Right lobe of liver (tissue), 6 donors: ENCODE results near the gene CELA3A. TPM values are rescaled to one million over a fixed set of nuclear protein-coding genes. Genes with fewer than 3 reads are reported as not detected.

Experiments used
- ATAC-seq, 4 donors: fragments of 200-7000 bp; cut with Tn5 transposase; one replicate each; pipeline ENCODE4 v1.9.1; 2020; ENCODE audit warnings: mild to moderate bottlenecking in 4 of 4, moderate library complexity in 4 of 4
- DNase-seq, 3 donors: peaks; one replicate each; pipeline ENCODE4 v3.0.0-alpha.2; 2020
- H3K27ac ChIP-seq, 3 donors: fragments of 200-600 bp; one replicate each; pipeline ENCODE4 v1.8.0; 2022
- H3K27me3 ChIP-seq, 2 donors: fragments of 200-600 bp; one replicate each; pipeline ENCODE4 v1.8.0; 2022
- H3K36me3 ChIP-seq, 4 donors: fragments of 200-600 bp; sonication (generic) in 1 of 4; one replicate each; pipeline versions ENCODE4 v1.5.1 to v1.8.0; 2017 to 2022; ENCODE audit warnings: control low read depth in 1 of 4
- H3K4me1 ChIP-seq, 4 donors: fragments of 200-600 bp; sonication (generic) in 1 of 4; one replicate each; pipeline versions ENCODE4 v1.5.1 to v1.8.0; 2017 to 2022; ENCODE audit warnings: control low read depth in 1 of 4
- H3K4me3 ChIP-seq, 3 donors: fragments of 200-600 bp; one replicate each; pipeline ENCODE4 v1.8.0; 2022
- H3K9me3 ChIP-seq, 4 donors: fragments of 200-600 bp; sonication (generic) in 1 of 4; one replicate each; pipeline versions ENCODE4 v1.5.1 to v1.8.0; 2017 to 2022; ENCODE audit warnings: control low read depth in 1 of 4
- CTCF ChIP-seq, 4 donors: fragments of 200-600 bp in 3 of 4; fragments of 450-650 bp in 1 of 4; IDR thresholded peaks; one replicate each; pipeline versions ENCODE4 v1.5.1 to v1.8.0; 2016 to 2022; ENCODE audit warnings: antibody characterized with exemption in 4 of 4, mild to moderate bottlenecking in 2 of 4
- POLR2A ChIP-seq: fragments of 450-650 bp; IDR thresholded peaks from one replicate; pipeline ENCODE4 v1.6.1; 2017; ENCODE audit warnings: antibody characterized with exemption, mild to moderate bottlenecking
- WGBS: methylation state at CpG from one replicate; pipeline ENCODE4 v1.1.6; 2018; ENCODE audit warnings: low coverage, low lambda C conversion rate; ENCODE audit not compliant: insufficient coverage; ENCODE audit errors: missing lambda C conversion rate; 5-methylcytosine and 5-hydroxymethylcytosine counted together
- intact Hi-C, 2 donors: fragments of 100-400 bp; cut with DNase I; formaldehyde crosslinking; loops; one replicate each; pipeline versions ENCODE4 v1.11.2 to v1.14.1; 2022
- total RNA-seq, 6 experiments: library from RNA; depleted of rRNA in 2 of 6; stranded (reverse); fragments of >200 nt in 2 of 6; fragmentation: NEBNext Ultra II Directional in 3 of 6; extraction: Animal tissue kit (Norgen Biotek cat#: 25700) in 3 of 6; gene quantifications; one replicate each; pipeline versions ENCODE4 v1.1.0 to v1.2.4, GENCODE V29; 2016 to 2023
- donor health status: DM: no; HTN: yes; CAD: no.
- donor health status: DM: no; HTN: no; CAD: no.
- donor health status: DM: no; HTN: no; CAD: no.
- donor health status: DM: no; HTN: yes; CAD: no.
- donor health status: DM: no; HTN: yes; CAD: no.

Gene CELA3A
- total RNA-seq, 6 experiments from 2014 or later = 0.22 TPM; not detected in 5

DNA sequence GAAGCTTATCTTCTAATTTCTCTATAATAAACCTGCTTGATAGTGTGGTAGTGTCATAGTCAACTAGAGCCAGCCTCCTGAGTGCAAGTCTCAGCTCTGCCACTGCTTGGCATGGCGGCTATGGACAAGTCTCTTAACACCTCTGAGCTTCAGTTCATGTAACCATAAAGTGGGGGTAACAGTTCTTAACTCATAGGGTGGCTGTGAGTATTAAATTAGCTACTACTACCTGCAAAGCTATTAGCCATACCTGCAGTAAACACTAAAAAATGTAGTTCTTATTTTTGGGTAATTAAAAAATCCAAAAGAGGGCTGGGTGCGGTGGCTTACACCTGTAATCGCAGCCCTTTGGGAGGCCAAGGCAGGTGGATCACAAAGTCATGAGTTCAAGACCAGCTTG lies 48.9 kb downstream of the CELA3A start:
- Histone ChIP-seq H3K36me3 (no peaks in the 10 kb centered on the region), H3K4me3 (no peak overlapping the region), H3K4me1 (peaks cover 0 to 12% (median 3%) of the 10 kb centered on the region in 4 donors), H3K9me3 (no peaks in the 10 kb centered on the region), H3K27ac (no peak overlapping the region), H3K27me3 (no peaks in the 10 kb centered on the region)
- intact Hi-C loops = no loop called here
- no peak for DNase-seq
- WGBS = 100% methylated on average over 2 of the region's 3 CpGs
- no peak for ATAC-seq
- no peak for TF ChIP-seq POLR2A
- TF ChIP-seq CTCF (IDR thresholded peaks at IDR 0.05) = no peak

DNA sequence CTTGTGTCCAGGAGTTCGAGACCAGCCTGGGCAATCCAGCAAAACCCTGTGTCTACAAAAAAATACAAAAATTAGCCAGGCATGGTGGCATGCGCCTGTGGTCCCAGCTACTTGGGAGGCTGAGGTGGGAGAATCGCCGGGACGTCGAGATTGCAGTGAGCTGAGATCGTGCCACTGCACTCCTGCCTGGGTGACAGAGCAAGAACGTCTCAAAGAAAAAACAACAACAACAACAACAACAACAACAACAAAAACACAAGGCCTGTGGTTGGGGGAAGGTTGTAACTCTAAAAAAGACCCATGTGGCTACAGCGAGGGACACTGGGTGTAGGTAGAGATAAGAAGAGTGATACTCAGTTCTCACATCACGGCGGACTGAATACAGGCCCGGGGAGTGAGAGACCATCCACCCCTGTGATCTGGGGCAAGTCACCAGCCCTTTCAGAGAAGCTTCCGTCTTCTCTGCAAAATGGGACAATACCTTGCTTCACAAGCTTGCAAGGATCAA lies 50.2 kb downstream of the CELA3A start:
- Histone ChIP-seq H3K36me3 (no peaks in the 10 kb centered on the region), H3K27me3 (no peaks in the 10 kb centered on the region), H3K4me1 (peaks cover 0 to 26% (median 9%) of the 10 kb centered on the region in 4 donors), H3K9me3 (no peaks in the 10 kb centered on the region), H3K27ac (no peak overlapping the region), H3K4me3 (no peak overlapping the region)
- intact Hi-C loops = no loop called here
- 83% methylated on average over 4 of the region's 13 CpGs for WGBS
- no peak for ATAC-seq
- DNase-seq = no peak
- no peak for TF ChIP-seq POLR2A
- no peak for TF ChIP-seq CTCF (IDR thresholded peaks at IDR 0.05)

- peak; percentile 97 for TF ChIP-seq POLR2A
- TF ChIP-seq CTCF (IDR thresholded peaks at IDR 0.05) = no peak
- peak; percentile 97 to 98 (median 98) for DNase-seq
- no peaks in the 10 kb centered on the region for H3K9me3 ChIP-seq
- ATAC-seq = peak; percentile 95 to 99 (median 97)
- H3K27me3 ChIP-seq = no peaks in the 10 kb centered on the region
- peak within 1 kb of the TSS; percentile 87 to 89 (median 87) for H3K4me3 ChIP-seq
- H3K4me1 ChIP-seq = peaks cover 0 to 32% (median 12%) of the 10 kb centered on the region in 4 donors
- 11% methylated on average over 25 of the region's 81 CpGs for WGBS
- no peaks in the 10 kb centered on the region for H3K36me3 ChIP-seq
- intact Hi-C loops = no loop called here
- peak within 1 kb of the TSS; percentile 91 to 99 (median 94) for H3K27ac ChIP-seq
These were observed 50.9 kb downstream of the CELA3A start, which contains the start of gene CDC42 for GRCh38 chr1:22052115-22053016. Gene CDC42, plus strand, starts transcription at chr1:22052709. Its CDS starts 25,770 bp downstream, at chr1:22078479.

GRCh38 chr1:22053017-22053860 lies 51.8 kb downstream of the CELA3A start:
- peak; percentile 65 to 80 (median 78) for ATAC-seq
- peak overlapping the region; percentile 91 to 99 (median 94) for H3K27ac ChIP-seq
- 0% methylated on average over 14 of the region's 70 CpGs for WGBS
- H3K4me3 ChIP-seq = peak overlapping the region; percentile 87 to 89 (median 87)
- H3K9me3 ChIP-seq = no peaks in the 10 kb centered on the region
- intact Hi-C loops = no loop called here
- DNase-seq = peak; percentile 74 to 81 (median 77)
- no peaks in the 10 kb centered on the region for H3K27me3 ChIP-seq
- TF ChIP-seq POLR2A (no peak), CTCF (IDR thresholded peaks at IDR 0.05) (no peak)
- peaks cover 0 to 32% (median 14%) of the 10 kb centered on the region in 4 donors for H3K4me1 ChIP-seq
- no peaks in the 10 kb centered on the region for H3K36me3 ChIP-seq
